ENCODE data around the gene MDFIC2.

DNA sequence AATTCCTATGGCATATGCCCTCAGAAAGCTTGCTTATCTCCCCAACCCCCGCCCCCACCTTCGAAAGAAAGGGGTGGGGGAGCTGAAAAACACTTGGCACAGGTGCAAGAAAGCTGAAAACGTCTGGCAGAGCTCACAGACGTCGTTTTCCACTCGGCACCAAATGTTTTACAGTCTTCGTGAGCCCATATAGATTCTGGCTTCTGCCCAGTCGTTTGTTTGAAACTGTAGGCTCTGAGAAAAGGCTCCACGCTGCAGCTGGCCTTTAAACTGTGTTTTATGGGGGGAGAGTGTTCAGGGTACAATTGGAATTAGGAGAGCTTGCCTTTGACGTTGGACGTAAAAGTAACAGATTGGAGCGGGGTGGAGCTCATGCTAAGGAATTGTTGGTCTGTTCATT, 130.3 kb downstream of the MDFIC2 start:
- TF ChIP-seq, protein P1, sequence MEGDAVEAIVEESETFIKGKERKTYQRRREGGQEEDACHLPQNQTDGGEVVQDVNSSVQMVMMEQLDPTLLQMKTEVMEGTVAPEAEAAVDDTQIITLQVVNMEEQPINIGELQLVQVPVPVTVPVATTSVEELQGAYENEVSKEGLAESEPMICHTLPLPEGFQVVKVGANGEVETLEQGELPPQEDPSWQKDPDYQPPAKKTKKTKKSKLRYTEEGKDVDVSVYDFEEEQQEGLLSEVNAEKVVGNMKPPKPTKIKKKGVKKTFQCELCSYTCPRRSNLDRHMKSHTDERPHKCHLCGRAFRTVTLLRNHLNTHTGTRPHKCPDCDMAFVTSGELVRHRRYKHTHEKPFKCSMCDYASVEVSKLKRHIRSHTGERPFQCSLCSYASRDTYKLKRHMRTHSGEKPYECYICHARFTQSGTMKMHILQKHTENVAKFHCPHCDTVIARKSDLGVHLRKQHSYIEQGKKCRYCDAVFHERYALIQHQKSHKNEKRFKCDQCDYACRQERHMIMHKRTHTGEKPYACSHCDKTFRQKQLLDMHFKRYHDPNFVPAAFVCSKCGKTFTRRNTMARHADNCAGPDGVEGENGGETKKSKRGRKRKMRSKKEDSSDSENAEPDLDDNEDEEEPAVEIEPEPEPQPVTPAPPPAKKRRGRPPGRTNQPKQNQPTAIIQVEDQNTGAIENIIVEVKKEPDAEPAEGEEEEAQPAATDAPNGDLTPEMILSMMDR (IDR thresholded peaks at IDR 0.05; ENCODE audit: low read length): no peak
- no peak for TF ChIP-seq EZH2phosphoT487 (IDR thresholded peaks at IDR 0.05; ENCODE audit: low read length)

All from MM.1S (cell line).